ENCODE data around the gene ITGB3. TPM values are rescaled to one million over a fixed set of nuclear protein-coding genes. Genes with fewer than 3 reads are reported as not detected.

Gene ITGB3
- polyA plus RNA-seq, 10 donors = 12.8 to 20.9 (median 14.5) TPM

GRCh38 chr17:47274319-47275069 lies 20.9 kb downstream of the ITGB3 start:
- no peak for DNase-seq

DNA sequence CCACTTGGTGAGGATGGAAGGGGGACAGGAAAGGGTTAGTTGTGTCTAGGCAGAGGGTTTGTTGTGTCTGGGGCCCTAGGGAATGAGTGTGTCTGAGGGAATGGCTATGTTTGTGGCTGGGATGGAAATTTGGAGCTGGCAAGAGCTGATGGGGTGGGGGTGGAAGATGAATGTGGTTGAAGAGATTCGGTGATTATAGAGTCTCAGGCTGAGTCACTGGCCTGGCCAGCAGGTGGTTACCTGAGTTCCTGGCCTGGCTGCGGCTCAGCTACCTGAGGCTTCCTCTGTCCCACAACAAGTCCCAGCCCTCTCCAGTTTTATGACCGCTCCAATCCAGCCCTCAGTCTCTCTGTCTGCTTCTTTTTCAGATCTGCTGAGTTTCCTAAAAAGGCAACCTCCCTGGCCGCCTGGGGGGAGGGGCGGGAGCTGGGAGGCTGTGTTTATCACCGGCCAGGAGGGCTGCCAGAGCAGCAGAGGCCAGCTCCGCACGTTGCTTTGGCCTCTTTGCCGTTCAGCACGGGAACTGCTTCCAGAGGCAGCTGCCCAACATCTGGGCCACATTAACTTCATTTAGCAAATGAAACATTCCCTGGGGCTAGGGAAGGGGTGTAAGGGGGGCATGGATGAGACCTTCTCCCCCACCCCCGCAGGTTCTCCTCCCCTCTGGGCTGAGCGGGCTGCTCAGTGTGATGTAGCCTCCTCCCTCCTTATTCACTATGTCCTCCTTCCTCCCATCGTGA lies 21.8 kb downstream of the ITGB3 start:
- peak; percentile 88 to 98 (median 94) for DNase-seq

DNA sequence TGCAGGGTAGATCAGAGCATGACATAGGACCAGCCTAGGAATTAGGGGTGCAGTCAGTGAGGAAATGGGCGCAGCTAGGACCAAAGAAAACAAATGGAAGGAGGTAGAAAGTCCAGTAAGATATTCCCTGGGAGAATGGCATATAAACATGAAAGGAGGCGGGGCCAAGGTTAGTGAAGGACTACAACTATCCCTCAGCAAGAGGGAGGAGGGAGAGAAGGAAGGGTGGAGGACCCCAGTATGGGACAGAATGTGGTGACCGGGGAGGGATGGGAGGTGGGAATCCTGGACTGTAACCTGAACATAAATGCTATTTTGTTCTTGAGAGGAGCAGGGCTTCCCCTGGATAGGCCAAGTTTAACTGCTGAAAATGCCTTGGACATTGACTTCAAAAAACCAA lies 22.8 kb downstream of the ITGB3 start:
- DNase-seq = no peak

GRCh38 chr17:47276868-47277267 lies 23.2 kb downstream of the ITGB3 start:
- DNase-seq = peak; percentile 84 to 93 (median 87)

DNA sequence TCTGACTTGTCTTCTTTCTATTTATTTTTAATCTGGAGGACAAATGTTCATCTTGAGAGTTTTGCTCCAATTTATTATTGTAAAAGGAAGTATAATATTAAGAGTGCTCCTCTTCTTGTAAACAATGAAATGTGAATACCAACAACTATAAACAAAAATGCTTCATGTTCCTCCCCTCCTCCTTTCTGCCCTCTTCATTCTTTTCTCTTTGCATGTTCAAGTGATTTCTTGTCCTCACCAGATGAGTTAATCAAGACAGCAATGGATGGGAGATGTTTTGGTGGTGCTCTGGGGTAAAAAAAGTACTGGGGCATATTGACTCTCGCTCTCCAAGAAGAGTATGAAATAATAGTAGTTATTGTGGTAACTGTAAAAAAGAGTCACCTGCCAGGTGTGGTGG lies 24.3 kb downstream of the ITGB3 start:
- no peak for DNase-seq

GRCh38 chr17:47278561-47278960 lies 24.9 kb downstream of the ITGB3 start:
- DNase-seq = no peak

DNA sequence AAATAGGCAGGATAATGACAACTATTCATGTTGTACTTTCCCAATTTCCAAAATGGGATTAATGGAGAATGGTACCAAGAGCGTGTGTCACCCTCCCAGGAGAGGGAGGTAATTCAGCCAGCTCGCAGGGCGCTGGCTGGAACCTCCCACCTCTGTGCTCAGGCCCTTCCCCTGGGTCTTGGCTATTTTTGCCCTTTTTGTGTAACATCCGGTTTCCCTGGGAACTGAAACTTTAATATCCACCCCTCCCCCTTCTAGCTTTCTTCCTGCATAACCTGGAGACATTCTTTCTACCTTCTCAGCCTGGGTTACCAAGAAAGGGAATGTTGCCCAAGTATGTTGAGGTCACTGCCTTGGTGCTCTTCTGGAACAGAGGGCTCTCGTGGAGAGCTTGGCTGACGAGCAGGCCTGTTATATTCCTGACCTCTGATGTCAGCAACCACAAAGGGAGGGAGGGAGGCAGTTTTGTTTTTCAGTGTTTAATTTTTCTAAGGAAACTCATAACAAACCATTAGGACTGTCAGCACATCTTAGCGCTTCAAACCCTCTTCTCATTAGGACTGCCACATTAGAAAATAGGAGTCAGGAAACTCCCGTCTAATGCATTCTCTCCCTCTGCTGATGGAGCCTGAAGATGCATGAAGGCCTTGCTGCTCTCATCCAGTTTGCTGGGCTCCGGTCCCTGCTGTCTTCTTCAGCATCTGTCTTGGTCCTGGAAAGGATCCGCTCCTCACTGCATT lies 25.6 kb downstream of the ITGB3 start:
- peak; percentile 52 to 95 (median 80) for DNase-seq

- DNase-seq = no peak
Measured at GRCh38 chr17:47280072-47280811, 26.6 kb downstream of the ITGB3 start.

DNA sequence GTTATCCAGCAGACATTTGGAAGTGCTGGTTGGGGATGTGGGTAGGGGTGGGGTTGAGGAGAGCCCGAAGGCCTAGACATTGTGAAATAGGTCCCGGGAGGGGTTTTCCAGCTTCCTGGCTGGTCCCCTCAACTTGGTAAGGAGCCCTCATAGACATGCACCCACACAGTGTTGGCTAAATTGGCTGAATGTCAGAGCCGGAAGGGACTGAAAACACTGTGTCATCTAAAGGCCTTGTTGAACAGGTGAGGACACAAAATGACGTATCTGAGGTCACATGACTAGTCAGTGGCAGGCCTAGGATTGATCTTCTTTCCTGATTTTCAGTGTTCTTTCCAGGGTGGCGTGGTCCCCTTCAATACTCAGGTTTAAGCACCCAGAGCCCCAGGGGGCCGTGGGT lies 27.6 kb downstream of the ITGB3 start:
- no peak for DNase-seq

- no peak for DNase-seq
Measured at GRCh38 chr17:47285003-47285402, 31.4 kb downstream of the ITGB3 start.

GRCh38 chr17:47286198-47286914 lies 32.7 kb downstream of the ITGB3 start:
- peak in 1 of 3 donors; percentile 38 for DNase-seq

- no peak for DNase-seq
Measured at GRCh38 chr17:47287068-47287467, 33.4 kb downstream of the ITGB3 start.

- DNase-seq = no peak
Measured at GRCh38 chr17:47287639-47288038, 34.0 kb downstream of the ITGB3 start.

DNA sequence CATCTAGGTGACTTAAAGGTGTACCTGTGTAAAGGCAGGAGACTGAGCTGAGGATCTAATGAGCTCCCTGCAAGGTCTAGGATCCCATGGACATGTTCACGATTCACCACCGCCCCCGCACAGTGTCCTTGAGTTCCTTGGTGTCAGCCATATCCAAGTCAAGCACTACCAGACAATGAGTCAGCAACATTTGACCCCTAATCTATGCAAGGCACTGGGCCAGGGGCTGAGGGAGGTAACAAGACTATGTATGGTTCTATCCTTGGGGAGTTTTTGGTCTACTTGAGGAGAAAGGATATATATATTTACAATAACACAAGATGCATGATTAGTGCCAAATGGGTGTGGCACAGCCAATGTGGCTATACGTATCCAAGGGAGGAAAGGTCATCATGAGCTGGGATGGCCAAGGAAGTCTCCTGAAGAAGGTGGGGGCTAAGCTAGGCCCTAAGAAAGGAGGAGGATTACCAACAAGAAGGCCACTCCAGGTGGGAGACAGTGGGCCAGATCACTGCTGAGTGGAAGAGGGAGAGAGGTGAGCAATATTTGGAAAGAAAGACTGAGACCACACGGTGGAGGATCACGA lies 35.0 kb downstream of the ITGB3 start:
- DNase-seq = no peak

GRCh38 chr17:47289302-47289701 lies 35.7 kb downstream of the ITGB3 start:
- DNase-seq = no peak

- no peak for DNase-seq
Measured at GRCh38 chr17:47290870-47291241, 37.2 kb downstream of the ITGB3 start.

DNA sequence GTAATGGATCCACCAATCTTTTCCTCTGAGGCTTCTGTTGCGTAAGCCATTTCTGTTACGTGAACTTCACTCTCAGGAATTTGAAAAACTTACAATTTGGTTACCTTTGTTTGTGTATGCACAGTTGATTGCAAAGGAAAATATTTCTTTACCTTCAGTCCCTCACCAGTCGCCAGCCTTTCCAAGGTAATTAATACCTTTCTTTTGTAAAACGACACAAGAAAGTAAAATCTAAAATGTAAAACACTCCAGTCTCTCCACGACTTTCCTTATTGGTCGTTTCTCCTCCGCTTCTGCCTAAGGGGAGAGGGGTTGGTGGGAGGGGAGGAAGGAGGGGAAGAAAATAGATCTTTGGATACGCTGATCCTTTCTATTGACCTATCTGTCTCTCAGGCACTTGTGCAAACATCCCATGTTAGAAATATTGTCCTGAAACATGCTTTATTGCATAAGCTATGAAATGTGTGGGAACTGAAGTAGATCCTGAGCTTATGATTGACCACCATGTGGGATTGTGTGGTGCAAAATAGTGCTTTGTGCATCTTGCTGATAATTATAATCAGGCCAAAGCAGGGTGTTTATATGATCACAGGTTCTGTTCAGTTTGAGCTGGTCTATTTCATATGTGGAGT lies 37.7 kb downstream of the ITGB3 start:
- DNase-seq = no peak

DNA sequence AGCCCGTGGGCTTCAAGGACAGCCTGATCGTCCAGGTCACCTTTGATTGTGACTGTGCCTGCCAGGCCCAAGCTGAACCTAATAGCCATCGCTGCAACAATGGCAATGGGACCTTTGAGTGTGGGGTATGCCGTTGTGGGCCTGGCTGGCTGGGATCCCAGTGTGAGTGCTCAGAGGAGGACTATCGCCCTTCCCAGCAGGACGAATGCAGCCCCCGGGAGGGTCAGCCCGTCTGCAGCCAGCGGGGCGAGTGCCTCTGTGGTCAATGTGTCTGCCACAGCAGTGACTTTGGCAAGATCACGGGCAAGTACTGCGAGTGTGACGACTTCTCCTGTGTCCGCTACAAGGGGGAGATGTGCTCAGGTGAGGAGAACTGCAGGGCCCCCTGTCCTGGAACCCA lies 38.6 kb downstream of the ITGB3 start:
- DNase-seq = no peak

GRCh38 chr17:47295037-47295873 lies 41.6 kb downstream of the ITGB3 start:
- peak in 1 of 3 donors; percentile 16 for DNase-seq
